ENCODE data around the gene CAPN5. TPM values are rescaled to one million over a fixed set of nuclear protein-coding genes. Genes with fewer than 3 reads are reported as not detected.

CAPN5 gene
- total and polyA plus RNA-seq, 2 of the 8 experiments (the other 6 are each of a cell fraction or from before 2014, with no cell fraction given): 21.5 to 22.4 TPM

GRCh38 chr11:77090373-77091111 lies 23.8 kb downstream of the CAPN5 start:
- H3K27ac ChIP-seq (ENCODE audit: low read depth, low read length): no peak overlapping the region
- no peak overlapping the region for H2BK15ac ChIP-seq (ENCODE audit: low read length)
- no peaks in the 10 kb centered on the region for H3K23me2 ChIP-seq (ENCODE audit: low read depth, low read length)
- H3K36me3 ChIP-seq (ENCODE audit: control insufficient read depth in 2 of 4, insufficient read depth in 4 of 4, low read length in 3 of 4): no peaks in the 10 kb centered on the region
- no peaks in the 10 kb centered on the region for H3K9me3 ChIP-seq (ENCODE audit: insufficient read depth in 2 of 2, low read depth in 1 of 2, low read length in 1 of 2)
- H3K4me2 ChIP-seq (ENCODE audit: insufficient read depth in 1 of 2, low read depth in 2 of 2, low read length in 2 of 2): peak overlapping the region in 1 of 2 experiments; percentile 41; a peak in 1 of 4 replicates
- CTCF ChIA-PET (ENCODE audit: partially characterized antibody): interaction anchor here (0.7 to 11.6 kb wide), 48 partner anchors 10 to 573 kb away, joined by 3 to 297 read pairs (median 7); partner anchors contain the start of genes AQP11, B3GNT6, CAPN5 and MYO7A
- no peaks in the 10 kb centered on the region for H3K79me2 ChIP-seq (ENCODE audit: control insufficient read depth in 1 of 2, insufficient read depth in 2 of 2, low read length in 2 of 2)
- H3K79me1 ChIP-seq (ENCODE audit: low read depth, low read length): no peaks in the 10 kb centered on the region
- H3K9ac ChIP-seq (replicated peaks in 1 of 4; ENCODE audit: extremely low read depth in 1 of 4, low read depth in 3 of 4, low read length in 3 of 4): no peak overlapping the region
- POLR2A ChIA-PET (ENCODE audit: partially characterized antibody): interaction anchor here (1.0 to 1.8 kb wide), 3 partner anchors 8 to 43 kb away, joined by 4 to 9 read pairs (median 4); partner anchors contain the start of gene CAPN5
- no peak overlapping the region; the same call in 1 of the 2 replicates for H2BK5ac ChIP-seq (ENCODE audit: low read depth, low read length)
- 0 out of 2 replicates have a peak overlapping the region, but pooled peaks have one; percentile 32 for H2BK20ac ChIP-seq (ENCODE audit: low read length)
- WGBS, 2 experiments (ENCODE audit: extremely low coverage in 1 of 2, insufficient coverage in 1 of 2, insufficient read length in 1 of 2, insufficient replicate concordance in 2 of 2, low coverage in 1 of 2, low lambda C conversion rate in 2 of 2, missing lambda C conversion rate in 1 of 2): 76% methylated on average over 13 of the region's 13 CpGs; no CpG with 5 or more reads in 1 of the 2 experiments
- no peak overlapping the region for H2BK12ac ChIP-seq (ENCODE audit: low read depth, low read length)
- H4K8ac ChIP-seq (ENCODE audit: extremely low read depth, insufficient read depth, low read length): no peak overlapping the region
- TF ChIP-seq JUN (IDR thresholded peaks at IDR 0.05; ENCODE audit: low read depth, low read length) (no peak), CREB1 (IDR thresholded peaks at IDR 0.05) (no peak), SRF (IDR thresholded peaks at IDR 0.05; ENCODE audit: low read depth, low read length) (no peak), MAX (IDR thresholded peaks at IDR 0.05) (no peak), KDM1A (IDR thresholded peaks at IDR 0.05; ENCODE audit: borderline replicate concordance, low read length) (no peak), TAF1 (IDR thresholded peaks at IDR 0.05; ENCODE audit: low read depth, low read length) (no peak), TEAD4 (IDR thresholded peaks at IDR 0.05; ENCODE audit: low read depth, low read length) (no peak), RAD21 (IDR thresholded peaks at IDR 0.05 in 1 of 2, conservative IDR thresholded peaks at IDR 0.05 in 1 of 2; ENCODE audit: low read depth in 2 of 2, low read length in 2 of 2) (no peak), RXRA (IDR thresholded peaks at IDR 0.05; ENCODE audit: insufficient read depth, low read depth, low read length) (no peak), SP4 (IDR thresholded peaks at IDR 0.05; ENCODE audit: low read length) (no peak), TBP (IDR thresholded peaks at IDR 0.05; ENCODE audit: low read depth, low read length) (no peak), RNF2 (IDR thresholded peaks at IDR 0.05; ENCODE audit: borderline replicate concordance, low read depth, low read length, missing control alignments, poor library complexity, severe bottlenecking) (no peak)
- H4K20me1 ChIP-seq (replicated peaks in 1 of 2; ENCODE audit: control insufficient read depth in 1 of 2, insufficient read depth in 2 of 2, low read length in 2 of 2): peaks cover 0 to 4% of the 10 kb centered on the region in 2 experiments
- H3K23ac ChIP-seq (ENCODE audit: insufficient read length): no peak overlapping the region
- no peak overlapping the region for H3K4ac ChIP-seq (replicated peaks; ENCODE audit: insufficient read length, low read depth, low read length)
- no peak overlapping the region for H3K56ac ChIP-seq (replicated peaks; ENCODE audit: insufficient read length, low read depth, low read length)
- no peak for FAIRE-seq
- no peak overlapping the region for H3K4me3 ChIP-seq (ENCODE audit: extremely low read depth in 1 of 4, insufficient read depth in 2 of 4, low read depth in 3 of 4, low read length in 4 of 4)
- peak overlapping the region; percentile 56 for H2AK5ac ChIP-seq (ENCODE audit: low read depth, low read length)
- no peak overlapping the region for H3K14ac ChIP-seq (ENCODE audit: insufficient read length)
- H4K91ac ChIP-seq (replicated peaks; ENCODE audit: insufficient read length, low read length): no peak overlapping the region
- no peak overlapping the region for H2AFZ ChIP-seq (ENCODE audit: low read length)
- H2BK120ac ChIP-seq (replicated peaks; ENCODE audit: low read depth, low read length): no peak overlapping the region
- peaks cover 0 to 8% (median 2%) of the 10 kb centered on the region in 4 experiments; a peak in 3 of 7 replicates for H3K4me1 ChIP-seq (replicated peaks in 1 of 4; ENCODE audit: control insufficient read depth in 3 of 4, insufficient read depth in 4 of 4, low read length in 3 of 4)
- no peak for DNase-seq (ENCODE audit: low read depth in 1 of 2, low spot score in 2 of 2)
- no peak overlapping the region; the same call in 1 of the 2 replicates for H3K18ac ChIP-seq (ENCODE audit: extremely low read depth, low read length)
- H3K27me3 ChIP-seq (replicated peaks in 1 of 4; ENCODE audit: control insufficient read depth in 3 of 4, extremely low read depth in 1 of 4, insufficient read depth in 3 of 4, low read length in 3 of 4): no peaks in the 10 kb centered on the region
- H4K5ac ChIP-seq (ENCODE audit: insufficient read length, low read depth, low read length): no peak overlapping the region
